Heart right ventricle (tissue), 16 donors: ENCODE results near the gene OGFOD3. TPM values are rescaled to one million over a fixed set of nuclear protein-coding genes. Genes with fewer than 3 reads are reported as not detected.
"Not testable (repeated sequence)": the region's sequence is repeated elsewhere in the genome, so short reads cannot be mapped to it uniquely, and the experiment has no call there.

Source experiments
- ATAC-seq, 8 donors: fragments of 200-7000 bp; cut with Tn5 transposase; one replicate each; pipeline ENCODE4 v1.9.1; 2020; ENCODE audit warnings: mild to moderate bottlenecking in 8 of 8, moderate library complexity in 8 of 8, moderate number of reproducible peaks in 1 of 8
- DNase-seq, 2 donors: peaks; one replicate each; pipeline ENCODE4 v3.0.0-alpha.2; 2020
- H3K27ac ChIP-seq, 10 donors: fragments of 200-600 bp; sonication (generic) in 2 of 10; one replicate each; pipeline versions ENCODE4 v1.5.0 to v1.8.0; 2020 to 2022; ENCODE audit warnings: mild to moderate bottlenecking in 3 of 10
- H3K27me3 ChIP-seq, 7 donors: fragments of 200-600 bp; one replicate each; pipeline ENCODE4 v1.8.0; 2021 to 2022; ENCODE audit warnings: mild to moderate bottlenecking in 2 of 7
- H3K36me3 ChIP-seq, 9 donors: fragments of 200-600 bp; sonication (generic) in 1 of 9; one replicate each; pipeline versions ENCODE4 v1.5.0 to v1.8.0; 2020 to 2022; ENCODE audit warnings: mild to moderate bottlenecking in 2 of 9
- H3K4me1 ChIP-seq, 9 donors: fragments of 200-600 bp; sonication (generic) in 1 of 9; one replicate each; pipeline versions ENCODE4 v1.5.0 to v1.8.0; 2020 to 2022; ENCODE audit warnings: mild to moderate bottlenecking in 4 of 9
- H3K4me3 ChIP-seq, 10 donors: fragments of 200-600 bp; sonication (generic) in 2 of 10; one replicate each; pipeline versions ENCODE4 v1.5.0 to v1.8.0; 2020 to 2022; ENCODE audit warnings: mild to moderate bottlenecking in 7 of 10, moderate library complexity in 2 of 10
- H3K9me3 ChIP-seq, 11 donors: fragments of 200-600 bp in 10 of 11; sonication (generic) in 2 of 11; one replicate each; pipeline versions ENCODE4 v1.5.0 to v1.8.0; 2013 to 2022; ENCODE audit warnings: mild to moderate bottlenecking in 2 of 11, control low read depth in 1 of 11, moderate library complexity in 1 of 11
- CTCF ChIP-seq, 9 donors: fragments of 200-600 bp; sonication (generic) in 2 of 9; IDR thresholded peaks; one replicate each; pipeline versions ENCODE4 v1.5.0 to v1.8.0; 2021 to 2022; ENCODE audit warnings: antibody characterized with exemption in 9 of 9, mild to moderate bottlenecking in 5 of 9, moderate library complexity in 1 of 9
- WGBS, 2 donors: extraction: QIAGEN DNeasy Blood & Tissue Kit; methylation state at CpG; one replicate each; pipeline ENCODE4 v1.1.7; 2013; ENCODE audit warnings: inconsistent platforms in 1 of 2; 5-methylcytosine and 5-hydroxymethylcytosine counted together
- intact Hi-C, 10 donors: fragments of 100-400 bp; cut with DNase I; formaldehyde crosslinking; loops; one replicate each; pipeline versions ENCODE4 v1.11.1 to v1.14.2; 2022
- polyA plus RNA-seq, 2 donors: library from polyadenylated mRNA; stranded (reverse); fragments of 200-250 nt; gene quantifications; one replicate each; pipeline ENCODE4 v1.2.3, GENCODE V29; 2013
- total RNA-seq, 10 donors: library from RNA; stranded (reverse); fragmentation: NEBNext Ultra II Directional in 3 of 10; extraction: Animal tissue kit (Norgen Biotek cat#: 25700) in 3 of 10; gene quantifications; one replicate each; pipeline versions ENCODE4 v1.2.1 to v1.2.4, GENCODE V29; 2021 to 2023
- donor health status: Arrhythmogenic right ventricular cardiomyopathy.
- donor health status: ischemic (EF 13 %, LVEDD 7.1; RV severe dilation, severe dysfunction).
- donor health status: healthy with polysubstance abuse.
- donor health status: DM: no; HTN: yes; CAD: no.
- donor health status: DM: no; HTN: no; CAD: no.
- donor health status: ischemic (EF 25% LVEDD 6.9; RV normal size, moderate dysfunction).
- donor health status: ischemic (EF 25% LVEDD 5.7; RV mildly dilated, moderate dysfunction).
- donor health status: healthy.
- donor health status: DM: yes; HTN: yes; CAD: no.
- donor health status: Ischemic cardiomyopathy.
- donor health status: ischemic (EF 35%, LVEDD 5.7; RV mildly dilated, moderate dysfunction).
- donor health status: nonischemic (EF 11% LVEDD 7.7; RV severe dilation, severe dysfunction).
- donor health status: DM: yes; HTN: yes; CAD: no.
- donor health status: PGD.
- donor health status: ischemic (EF 29% LVEDD 5.4; RV normal size, mild dysfunction).
- donor health status: nonischemic (EF 23%, LVEDD 6.1; RV moderate dilation, normal function).

Gene OGFOD3
- total and polyA plus RNA-seq, 12 donors: 23.3 to 39.4 (median 30.8) TPM

DNA sequence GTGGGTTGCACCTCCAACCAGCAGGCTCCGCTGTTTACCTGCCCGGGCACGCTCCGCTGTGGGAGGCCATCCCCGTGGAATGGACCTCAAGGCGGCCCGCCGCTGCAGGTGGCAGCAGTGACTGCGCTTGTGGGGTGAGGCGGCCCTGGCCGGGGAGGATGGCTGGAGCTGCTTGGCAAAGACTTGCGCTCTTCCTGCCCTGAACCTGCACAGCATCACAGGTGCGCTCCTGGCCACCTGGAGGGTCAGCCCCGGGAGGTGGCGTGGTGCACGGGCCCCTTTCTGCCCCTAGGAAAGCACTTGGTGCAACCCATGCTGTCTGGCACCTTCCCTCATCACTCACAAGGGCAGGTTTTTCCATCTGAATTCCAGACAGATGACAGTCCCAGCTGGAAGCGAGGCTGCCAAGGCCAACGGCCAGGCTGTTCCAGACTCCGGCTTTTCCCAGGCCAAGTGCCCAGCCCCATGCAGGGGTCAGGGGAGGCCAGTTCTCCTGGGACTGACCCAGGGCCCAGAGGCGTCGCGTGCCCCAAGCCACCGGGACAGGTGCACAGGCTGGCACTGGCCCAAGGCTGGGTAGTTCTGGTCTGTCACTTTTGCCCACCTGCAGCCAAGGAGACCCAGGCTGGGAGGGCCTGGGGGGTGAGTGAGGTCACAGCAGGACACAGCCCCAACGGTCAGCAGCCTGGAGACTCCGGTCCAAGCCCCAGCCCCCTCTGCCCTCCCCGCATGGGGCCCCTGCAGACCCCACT lies 33.5 kb downstream of the OGFOD3 start:
- Histone ChIP-seq H3K9me3 (no peaks in the 10 kb centered on the region), H3K27ac (peak overlapping the region in 2 of 10 donors; percentile 47 to 73), H3K4me3 (no peak overlapping the region), H3K4me1 (peaks cover 2 to 37% (median 13%) of the 10 kb centered on the region in 9 donors), H3K27me3 (peaks cover 0 to 43% (median 17%) of the 10 kb centered on the region in 7 donors), H3K36me3 (no peaks in the 10 kb centered on the region)
- no peak for TF ChIP-seq CTCF (IDR thresholded peaks at IDR 0.05)
- 42 to 50% methylated on average over 26 of the region's 26 CpGs for WGBS, 2 donors
- peak; percentile 38 to 58 for DNase-seq
- ATAC-seq: peak; percentile 48 to 88 (median 76)
- intact Hi-C loops: no loop called here

GRCh38 chr17:82384051-82384729 lies 34.2 kb downstream of the OGFOD3 start:
- Histone ChIP-seq H3K36me3 (no peaks in the 10 kb centered on the region), H3K9me3 (no peaks in the 10 kb centered on the region), H3K27ac (peak overlapping the region in 1 of 10 donors; percentile 73), H3K4me3 (no peak overlapping the region), H3K27me3 (peaks cover 0 to 49% (median 24%) of the 10 kb centered on the region in 7 donors), H3K4me1 (peaks cover 2 to 37% (median 13%) of the 10 kb centered on the region in 9 donors)
- 71 to 80% methylated on average over 21 to 22 of the region's 22 CpGs for WGBS, 2 donors
- TF ChIP-seq CTCF (IDR thresholded peaks at IDR 0.05): no peak
- DNase-seq: no peak
- intact Hi-C loops: no loop called here
- no peak for ATAC-seq

- 64 to 66% methylated on average over 18 of the region's 18 CpGs for WGBS, 2 donors
- peaks cover 0 to 57% (median 30%) of the 10 kb centered on the region in 7 donors for H3K27me3 ChIP-seq
Measured at GRCh38 chr17:82383411-82383810, 35.0 kb downstream of the OGFOD3 start.

GRCh38 chr17:82382933-82383255 lies 35.5 kb downstream of the OGFOD3 start:
- no peak for TF ChIP-seq CTCF (IDR thresholded peaks at IDR 0.05)
- Histone ChIP-seq H3K27me3 (peaks cover 0 to 62% (median 35%) of the 10 kb centered on the region in 7 donors), H3K27ac (no peak overlapping the region), H3K4me3 (no peak overlapping the region), H3K9me3 (no peaks in the 10 kb centered on the region), H3K36me3 (no peaks in the 10 kb centered on the region), H3K4me1 (peaks cover 2 to 33% (median 13%) of the 10 kb centered on the region in 9 donors)
- 82 to 83% methylated on average over 11 of the region's 11 CpGs for WGBS, 2 donors
- intact Hi-C loops: no loop called here
- ATAC-seq (no peak), DNase-seq (no peak)

More at GRCh38 chr17:82383411-82383810, 35.0 kb downstream of the OGFOD3 start:
- Histone ChIP-seq H3K27ac (no peak overlapping the region), H3K4me3 (no peak overlapping the region), H3K36me3 (no peaks in the 10 kb centered on the region), H3K9me3 (no peaks in the 10 kb centered on the region), H3K4me1 (peaks cover 2 to 37% (median 13%) of the 10 kb centered on the region in 9 donors)
- TF ChIP-seq CTCF (IDR thresholded peaks at IDR 0.05): no peak
- intact Hi-C loops: no loop called here
- no peak for ATAC-seq
- DNase-seq: no peak

DNA sequence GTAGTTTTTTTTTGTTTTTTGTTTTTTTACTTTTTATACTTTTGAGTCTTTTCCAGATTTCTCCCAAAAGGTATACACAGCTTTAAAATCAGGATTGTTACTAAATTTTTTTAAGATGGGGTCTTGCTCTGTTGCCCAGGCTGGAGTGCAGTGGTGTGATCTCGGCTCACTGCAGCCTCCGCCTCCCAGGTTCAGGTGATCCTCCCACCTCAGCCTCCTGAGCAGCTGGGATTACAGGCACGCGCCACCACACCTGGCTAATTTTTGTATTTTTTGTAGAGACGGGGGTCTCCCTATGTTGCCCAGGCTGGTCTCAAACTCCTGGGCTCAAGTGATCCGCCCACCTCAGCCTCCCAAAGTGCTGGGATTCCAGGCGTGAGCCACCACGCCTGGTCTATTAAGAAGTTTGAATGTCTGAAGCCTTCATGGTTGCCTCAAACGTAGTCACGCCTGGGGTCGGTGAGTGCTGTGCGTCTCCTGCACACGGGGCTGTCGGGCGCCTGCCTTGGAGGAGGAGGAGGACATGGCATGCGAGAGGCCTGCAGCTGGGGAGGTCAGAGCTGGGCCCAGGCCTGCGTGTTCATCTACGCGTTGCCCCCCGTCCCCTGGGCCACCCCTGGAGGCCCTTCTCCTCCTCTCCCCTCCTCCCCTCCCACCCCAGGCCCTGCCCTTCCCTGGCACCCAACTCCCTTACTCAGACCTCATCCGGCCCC lies 36.0 kb downstream of the OGFOD3 start:
- H3K36me3 ChIP-seq, H3K4me3 ChIP-seq, ATAC-seq, H3K9me3 ChIP-seq, DNase-seq, H3K27ac ChIP-seq, intact Hi-C loops: not testable (repeated sequence)
- WGBS, 2 donors: 79 to 85% methylated on average over 21 of the region's 21 CpGs
- H3K4me1 ChIP-seq: peaks cover 2 to 33% (median 13%) of the 10 kb centered on the region in 9 donors
- H3K27me3 ChIP-seq: peaks cover 0 to 67% (median 38%) of the 10 kb centered on the region in 7 donors

- intact Hi-C loops, H3K9me3 ChIP-seq, DNase-seq, H3K4me3 ChIP-seq, ATAC-seq, H3K27ac ChIP-seq, H3K36me3 ChIP-seq: not testable (repeated sequence)
- peaks cover 2 to 26% (median 9%) of the 10 kb centered on the region in 9 donors for H3K4me1 ChIP-seq
- WGBS, 2 donors: 70 to 76% methylated on average over 10 of the region's 10 CpGs
- H3K27me3 ChIP-seq: peaks cover 0 to 62% (median 36%) of the 10 kb centered on the region in 7 donors
Measured at GRCh38 chr17:82381703-82382009, 36.7 kb downstream of the OGFOD3 start.
